Testis (tissue), 2 donors: ENCODE data around the gene BLOC1S4.

Experiments
- POLR2A ChIP-seq: fragments of 450-650 bp; IDR thresholded peaks from one replicate; pipeline ENCODE4 v1.6.1; 2017; ENCODE audit warnings: antibody characterized with exemption, mild to moderate bottlenecking, moderate library complexity
- TF ChIP-seq, protein P1 (sequence below), 3 experiments: fragments of 450-650 bp in 2 of 3; fragments of 200-600 bp in 1 of 3; sonication (generic) in 1 of 3; IDR thresholded peaks; one replicate each; pipeline ENCODE4 v1.5.1; 2016 to 2019; ENCODE audit warnings: antibody characterized with exemption in 3 of 3, mild to moderate bottlenecking in 2 of 3, moderate library complexity in 1 of 3

DNA sequence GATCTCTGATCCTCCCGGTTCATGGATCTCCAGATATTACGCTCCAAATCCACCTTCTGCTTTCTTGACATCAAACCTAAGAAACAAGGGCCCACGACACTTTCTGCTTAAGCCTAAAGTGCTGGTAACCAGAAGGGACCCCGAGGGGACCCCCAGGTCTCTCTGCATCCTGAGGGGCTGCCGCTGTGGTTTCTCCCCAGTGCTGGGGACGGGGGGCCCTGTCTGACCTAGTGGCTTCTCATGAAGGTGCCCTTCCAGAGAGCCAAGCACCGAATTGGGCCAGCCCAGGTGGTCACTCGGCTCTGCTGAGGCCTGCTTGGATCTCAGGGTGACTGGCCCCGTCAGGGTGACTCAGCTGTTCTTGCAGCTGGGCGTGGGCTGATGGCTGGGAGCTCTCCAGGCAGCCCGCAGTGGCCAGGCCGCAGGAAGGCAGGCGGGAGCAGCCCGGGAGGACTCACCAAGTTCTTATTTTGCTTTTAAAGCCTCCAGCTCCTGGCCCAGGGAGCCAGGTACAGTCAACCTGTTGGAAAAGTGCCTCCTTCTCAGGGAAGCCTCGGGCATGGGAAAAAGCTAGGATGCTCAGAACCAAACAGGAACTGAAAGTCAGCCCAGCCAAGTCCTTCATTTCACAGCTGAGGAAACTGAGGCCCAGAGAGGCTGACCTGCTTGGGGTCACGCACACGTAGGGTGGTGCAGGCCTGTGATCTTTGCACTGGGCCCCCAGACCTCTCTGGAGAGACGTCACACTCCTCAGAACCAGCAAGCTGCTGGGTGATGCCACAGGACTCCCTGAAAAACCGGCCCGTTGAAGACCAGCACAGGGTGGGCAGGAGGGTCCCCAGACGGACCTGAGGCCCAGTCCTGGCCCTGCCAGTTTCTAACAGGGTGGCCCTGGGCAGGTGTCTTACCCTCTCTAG, 16.7 kb downstream of the BLOC1S4 start:
- TF ChIP-seq, protein P1, sequence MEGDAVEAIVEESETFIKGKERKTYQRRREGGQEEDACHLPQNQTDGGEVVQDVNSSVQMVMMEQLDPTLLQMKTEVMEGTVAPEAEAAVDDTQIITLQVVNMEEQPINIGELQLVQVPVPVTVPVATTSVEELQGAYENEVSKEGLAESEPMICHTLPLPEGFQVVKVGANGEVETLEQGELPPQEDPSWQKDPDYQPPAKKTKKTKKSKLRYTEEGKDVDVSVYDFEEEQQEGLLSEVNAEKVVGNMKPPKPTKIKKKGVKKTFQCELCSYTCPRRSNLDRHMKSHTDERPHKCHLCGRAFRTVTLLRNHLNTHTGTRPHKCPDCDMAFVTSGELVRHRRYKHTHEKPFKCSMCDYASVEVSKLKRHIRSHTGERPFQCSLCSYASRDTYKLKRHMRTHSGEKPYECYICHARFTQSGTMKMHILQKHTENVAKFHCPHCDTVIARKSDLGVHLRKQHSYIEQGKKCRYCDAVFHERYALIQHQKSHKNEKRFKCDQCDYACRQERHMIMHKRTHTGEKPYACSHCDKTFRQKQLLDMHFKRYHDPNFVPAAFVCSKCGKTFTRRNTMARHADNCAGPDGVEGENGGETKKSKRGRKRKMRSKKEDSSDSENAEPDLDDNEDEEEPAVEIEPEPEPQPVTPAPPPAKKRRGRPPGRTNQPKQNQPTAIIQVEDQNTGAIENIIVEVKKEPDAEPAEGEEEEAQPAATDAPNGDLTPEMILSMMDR (IDR thresholded peaks at IDR 0.05), result no peak
- TF ChIP-seq POLR2A, result no peak
